HUES48 (cell line): Measurements from ENCODE around the gene FBN3.

Experiments
- H3K27ac ChIP-seq: one replicate; pipeline ENCODE4 v1.7.0; 2013; ENCODE audit warnings: low read depth, low read length, inconsistent platforms
- H3K27me3 ChIP-seq: 2 replicates; pipeline ENCODE4 v1.6.1; 2013; ENCODE audit warnings: mild to moderate bottlenecking, low read length; ENCODE audit not compliant: control insufficient read depth, insufficient read depth
- H3K36me3 ChIP-seq: 2 replicates; pipeline ENCODE4 v1.6.1; 2013; ENCODE audit warnings: low read length; ENCODE audit not compliant: control insufficient read depth, insufficient read depth
- H3K4me1 ChIP-seq: 2 replicates; pipeline ENCODE4 v1.6.1; 2013; ENCODE audit warnings: mild to moderate bottlenecking, low read length; ENCODE audit not compliant: control insufficient read depth, insufficient read depth
- H3K4me3 ChIP-seq: 2 replicates; pipeline ENCODE4 v1.5.1; 2013; ENCODE audit warnings: mild to moderate bottlenecking, low read depth, low read length
- H3K9ac ChIP-seq: 2 replicates; pipeline ENCODE4 v1.6.1; 2013; ENCODE audit warnings: mild to moderate bottlenecking, low read depth, low read length, moderate library complexity
- H3K9me3 ChIP-seq: 2 replicates; pipeline ENCODE4 v1.6.1; 2013; ENCODE audit warnings: low read length; ENCODE audit not compliant: control insufficient read depth, insufficient read depth

The FBN3 gene

DNA sequence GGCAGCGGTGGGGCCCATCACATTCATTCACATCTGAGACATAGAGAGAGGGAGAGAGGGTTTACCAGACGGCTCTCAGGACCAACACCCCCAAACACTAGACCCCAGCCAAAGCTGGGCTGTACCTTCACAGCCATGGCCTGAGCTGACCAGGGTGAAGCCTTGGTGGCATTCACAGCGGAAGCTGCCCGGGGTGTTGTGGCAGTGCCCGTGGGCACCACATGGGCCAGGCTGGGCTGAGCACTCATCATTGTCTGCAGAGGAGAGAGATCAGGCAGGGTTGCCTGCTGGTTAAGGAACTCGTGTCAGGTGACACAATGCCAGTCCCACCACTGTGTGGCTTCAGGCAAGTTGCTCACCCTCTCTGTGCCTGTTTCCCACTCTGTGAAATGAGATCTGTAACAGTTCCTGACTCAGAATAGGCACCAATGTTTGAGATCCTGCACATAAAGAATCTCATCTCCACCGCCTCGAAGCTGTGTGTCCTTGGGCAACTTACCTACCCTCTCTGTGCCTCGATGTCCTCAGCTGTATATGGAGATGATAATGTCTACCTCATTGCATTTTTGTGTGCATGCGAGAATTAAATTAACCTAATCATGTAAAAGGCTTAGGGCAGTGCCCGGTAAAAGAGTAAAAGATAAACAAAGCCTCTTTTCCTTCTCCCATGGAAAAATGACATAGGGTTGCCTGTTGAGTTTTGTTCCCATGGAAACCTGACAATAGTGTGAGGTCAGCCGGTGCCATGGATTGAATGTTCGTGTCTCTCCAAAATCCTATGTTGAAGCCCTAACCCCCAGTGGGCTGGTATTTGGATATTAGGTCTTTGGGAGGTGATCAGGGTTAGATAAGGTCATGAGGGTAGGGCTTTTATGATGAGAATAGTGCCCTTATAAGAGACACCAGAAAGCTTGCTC, 74.0 kb downstream of the FBN3 start:
- Histone ChIP-seq H3K9me3 (no peaks in the 10 kb centered on the region), H3K4me3 (no peak overlapping the region), H3K27me3 (no peaks in the 10 kb centered on the region), H3K27ac (no peak overlapping the region), H3K4me1 (no peaks in the 10 kb centered on the region), H3K9ac (no peak overlapping the region), H3K36me3 (peaks cover 24% of the 10 kb centered on the region)

DNA sequence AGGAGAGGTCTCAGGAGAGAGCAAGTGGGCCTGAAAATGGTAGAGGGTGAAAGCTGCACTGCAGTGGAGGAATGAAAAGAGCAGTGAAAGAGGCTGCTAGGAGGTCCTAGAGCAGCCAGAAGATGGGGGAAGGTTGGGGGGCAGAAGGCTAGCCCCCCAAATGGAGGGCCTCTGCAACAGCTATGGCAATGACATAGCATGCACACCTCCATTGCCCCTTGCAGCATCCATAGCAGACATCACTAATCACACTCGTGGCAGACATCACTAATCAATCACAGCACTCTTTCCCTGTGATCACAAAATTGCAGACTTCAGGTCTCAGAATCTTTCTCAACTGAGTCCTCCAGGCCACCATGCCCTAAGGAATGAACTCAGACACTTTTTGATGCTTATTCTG, 74.9 kb downstream of the FBN3 start:
- Histone ChIP-seq H3K4me1 (no peaks in the 10 kb centered on the region), H3K4me3 (no peak overlapping the region), H3K9me3 (0 out of 2 replicates have a peak, but pooled peaks cover 8% of the 10 kb centered on the region), H3K27ac (no peak overlapping the region), H3K27me3 (no peaks in the 10 kb centered on the region), H3K36me3 (peaks cover 21% of the 10 kb centered on the region), H3K9ac (no peak overlapping the region)

DNA sequence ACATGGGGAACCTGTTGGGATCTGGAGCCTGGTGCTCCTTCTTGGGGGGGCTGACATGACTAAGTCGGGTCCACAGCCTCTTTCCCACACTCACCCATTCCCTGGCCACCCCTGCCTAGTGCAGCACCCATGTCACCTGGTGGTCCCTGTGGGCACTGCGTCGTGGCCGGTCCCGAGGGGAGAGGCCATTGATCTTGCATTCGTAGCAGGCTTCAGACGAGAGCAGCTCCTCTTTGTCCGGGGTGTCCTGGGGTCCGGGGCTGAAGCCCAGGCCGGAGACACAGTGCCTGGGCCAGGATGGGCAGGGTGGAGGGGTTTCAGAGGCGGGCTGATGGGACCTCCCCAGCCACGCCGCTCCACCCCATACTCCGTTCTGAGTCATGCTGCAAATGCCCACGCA, 77.5 kb downstream of the FBN3 start:
- no peaks in the 10 kb centered on the region for H3K4me1 ChIP-seq
- H3K36me3 ChIP-seq, result peaks cover 21% of the 10 kb centered on the region
- no peak overlapping the region for H3K9ac ChIP-seq
- no peak overlapping the region for H3K4me3 ChIP-seq
- 0 out of 2 replicates have a peak, but pooled peaks cover 8% of the 10 kb centered on the region for H3K9me3 ChIP-seq
- no peaks in the 10 kb centered on the region for H3K27me3 ChIP-seq
- no peak overlapping the region for H3K27ac ChIP-seq

DNA sequence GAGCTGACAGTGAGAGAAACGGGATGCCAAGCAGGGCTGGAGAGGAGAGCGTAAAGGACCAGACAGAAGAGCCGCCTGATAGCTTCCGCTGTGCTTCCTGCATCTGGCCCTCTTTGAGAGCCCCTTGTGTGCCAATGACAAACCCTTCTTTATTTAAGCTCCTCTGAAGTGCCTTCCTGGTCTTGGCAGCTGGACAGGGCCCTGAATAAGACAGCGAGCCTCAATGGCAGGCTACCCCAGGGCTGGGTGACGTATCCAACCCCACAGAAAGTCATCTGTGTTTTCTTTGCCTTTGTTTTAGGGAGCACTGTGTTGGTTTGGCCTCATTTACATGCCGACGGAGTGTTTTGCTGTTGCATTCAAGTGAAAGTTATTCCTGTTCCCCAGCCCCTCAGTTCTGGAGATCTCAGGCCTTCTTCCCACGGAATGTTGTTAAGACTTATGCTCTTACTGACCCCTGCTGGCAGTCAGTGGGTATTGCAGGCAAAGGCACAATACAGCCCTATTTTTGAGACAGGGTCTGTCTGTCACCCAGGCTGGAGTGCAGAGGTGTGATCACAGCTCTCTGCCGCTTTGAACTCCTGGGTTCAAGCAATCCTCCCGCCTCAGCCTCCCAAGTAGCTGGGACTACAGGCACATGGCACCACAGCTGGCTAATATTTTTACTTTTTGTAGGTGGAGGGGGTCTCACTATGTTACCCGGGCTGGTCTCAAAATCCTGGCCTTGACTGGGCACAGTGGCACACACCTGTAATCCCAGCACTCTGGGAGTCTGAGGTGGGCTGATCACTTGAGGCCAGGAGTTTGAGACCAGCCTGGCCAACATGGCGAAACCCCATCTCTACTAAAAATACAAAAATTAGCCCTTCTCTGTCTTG, 80.1 kb downstream of the FBN3 start:
- Histone ChIP-seq H3K27me3 (no peaks in the 10 kb centered on the region), H3K9ac (no peak overlapping the region), H3K4me3 (no peak overlapping the region), H3K36me3 (peaks cover 6% of the 10 kb centered on the region), H3K4me1 (no peaks in the 10 kb centered on the region), H3K9me3 (0 out of 2 replicates have a peak, but pooled peaks cover 8% of the 10 kb centered on the region), H3K27ac (no peak overlapping the region)

DNA sequence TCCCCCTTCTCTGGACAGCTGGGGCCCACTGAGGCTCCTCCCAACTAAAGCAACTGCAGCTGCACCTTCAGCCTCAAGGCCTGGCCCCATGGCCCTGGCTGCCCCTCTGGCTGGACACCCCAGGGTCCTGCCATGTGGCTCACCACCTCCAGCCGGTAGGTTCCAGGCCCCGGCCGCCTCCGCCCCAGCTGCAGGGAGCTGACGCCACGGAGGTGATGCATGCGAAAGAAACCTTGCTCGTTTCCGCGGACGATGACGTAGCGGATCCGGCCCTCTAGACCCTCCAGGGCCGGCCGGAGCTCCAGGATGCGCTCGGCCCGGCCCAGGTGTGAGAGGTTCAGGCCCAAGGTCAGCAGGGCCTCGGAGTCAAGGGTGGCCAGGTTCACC, 83.5 kb downstream of the FBN3 start:
- H3K27me3 ChIP-seq, result no peaks in the 10 kb centered on the region
- no peaks in the 10 kb centered on the region for H3K4me1 ChIP-seq
- no peak overlapping the region for H3K9ac ChIP-seq
- no peak overlapping the region for H3K27ac ChIP-seq
- H3K4me3 ChIP-seq, result no peak overlapping the region
- no peaks in the 10 kb centered on the region; the same call in 1 of the 2 replicates for H3K36me3 ChIP-seq
- 0 out of 2 replicates have a peak, but pooled peaks cover 8% of the 10 kb centered on the region for H3K9me3 ChIP-seq

DNA sequence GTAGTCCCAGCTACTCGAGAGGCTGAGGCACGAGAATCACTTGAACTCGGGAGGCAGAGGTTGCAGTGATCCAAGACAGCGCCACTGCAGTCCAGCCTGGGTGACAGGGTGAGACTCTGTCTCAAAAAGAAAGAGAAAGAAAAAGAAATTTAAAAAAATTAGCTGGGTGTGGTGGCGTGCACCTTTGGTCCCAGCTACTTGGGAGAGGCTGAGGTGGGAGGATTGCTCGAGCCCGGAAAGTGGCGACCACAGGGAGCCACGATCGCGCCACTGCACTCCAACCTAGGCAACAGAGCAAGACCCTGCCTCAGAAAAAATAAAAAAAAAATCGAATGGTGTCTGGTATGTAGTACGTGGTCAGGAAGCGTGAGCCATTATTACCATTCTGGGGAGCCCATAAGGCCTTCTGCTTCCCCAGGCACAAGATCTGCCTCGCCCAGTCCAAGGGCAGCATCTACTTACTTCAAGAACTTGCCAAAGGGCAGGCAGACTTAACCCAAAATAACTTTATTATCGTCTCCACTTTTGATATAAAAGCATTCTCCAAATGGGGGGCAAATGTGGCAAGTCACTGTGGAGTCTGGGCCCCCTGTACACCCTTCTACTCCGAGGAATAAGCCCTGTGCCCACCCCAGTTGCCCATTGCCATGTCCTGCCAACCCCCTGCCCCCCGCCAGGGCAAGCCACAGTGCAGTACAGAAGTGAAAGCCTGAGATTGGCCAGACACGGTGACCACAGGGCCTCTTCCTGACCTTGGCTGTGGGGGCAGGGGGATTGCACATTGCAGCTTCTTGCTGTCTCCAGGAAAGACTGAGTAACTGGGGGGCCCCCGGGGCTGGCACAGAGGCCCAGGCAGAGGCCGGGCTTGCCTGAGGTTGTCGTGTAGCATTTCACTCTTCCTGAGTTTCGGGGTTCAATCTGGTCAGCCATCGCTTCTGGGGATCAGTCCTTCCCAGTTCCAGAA, 84.2 kb downstream of the FBN3 start:
- Histone ChIP-seq H3K36me3 (no peaks in the 10 kb centered on the region; the same call in 1 of the 2 replicates), H3K27me3 (no peaks in the 10 kb centered on the region), H3K9ac (no peak overlapping the region), H3K27ac (no peak overlapping the region), H3K4me3 (no peak overlapping the region), H3K9me3 (0 out of 2 replicates have a peak, but pooled peaks cover 7% of the 10 kb centered on the region), H3K4me1 (no peaks in the 10 kb centered on the region)

DNA sequence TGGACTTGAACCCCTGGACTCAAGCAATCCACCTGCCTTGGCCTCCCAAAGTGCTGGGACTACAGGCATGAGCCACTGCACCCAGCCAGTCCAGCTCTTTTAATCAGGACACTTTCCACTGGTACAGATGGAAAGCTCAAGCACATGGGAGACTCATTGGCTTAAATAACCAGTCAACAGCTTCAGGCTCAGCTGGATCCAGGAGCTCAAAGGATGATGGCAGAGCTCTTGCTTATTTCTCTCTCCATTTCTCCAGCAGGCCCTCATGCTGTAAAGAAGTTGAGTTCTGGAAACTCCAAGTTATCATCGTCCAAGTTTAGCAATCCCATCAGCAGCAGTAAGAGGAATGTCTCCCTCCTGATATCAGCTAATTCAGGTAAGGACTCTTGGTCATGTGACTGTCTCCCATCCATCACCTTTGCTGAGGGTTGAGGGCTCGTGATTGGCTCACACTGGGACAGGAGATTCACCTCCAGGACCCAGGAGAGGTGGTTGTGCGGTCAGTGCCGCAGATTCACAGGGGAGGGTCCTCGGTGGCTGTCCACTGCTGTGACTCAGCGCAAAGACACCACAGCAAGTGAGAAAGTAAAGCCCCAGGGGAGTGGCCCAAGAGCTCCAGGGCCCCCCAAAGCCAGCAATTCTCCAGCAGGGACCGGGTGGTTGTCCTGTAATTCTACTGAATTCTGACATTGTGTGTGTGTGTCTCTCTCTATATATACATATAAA, 91.7 kb downstream of the FBN3 start:
- Histone ChIP-seq H3K4me3 (no peak overlapping the region), H3K9me3 (no peaks in the 10 kb centered on the region), H3K36me3 (no peaks in the 10 kb centered on the region), H3K9ac (no peak overlapping the region), H3K4me1 (peaks cover 5% of the 10 kb centered on the region; the same call in 1 of the 2 replicates), H3K27ac (no peak overlapping the region), H3K27me3 (no peaks in the 10 kb centered on the region)

DNA sequence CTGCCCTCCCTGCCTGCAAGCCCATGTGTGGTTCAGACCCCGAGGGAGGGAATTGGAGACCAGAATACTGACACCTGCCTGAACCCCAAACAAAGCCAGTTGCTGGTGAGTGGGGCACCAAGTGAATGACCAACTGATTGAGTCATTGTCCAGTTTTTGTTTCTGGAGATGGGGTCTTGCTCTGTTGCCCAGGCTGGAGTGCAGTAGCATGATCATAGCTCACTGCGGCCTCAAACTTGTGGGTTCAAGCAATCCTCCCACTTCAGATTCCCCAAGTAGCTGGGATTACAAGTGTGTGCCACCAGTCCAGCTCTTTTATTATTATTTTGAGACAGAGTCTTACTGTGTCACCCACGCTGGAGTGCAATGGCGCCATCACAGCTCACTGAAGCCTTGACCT, 92.9 kb downstream of the FBN3 start:
- Histone ChIP-seq H3K36me3 (no peaks in the 10 kb centered on the region), H3K27ac (no peak overlapping the region), H3K27me3 (no peaks in the 10 kb centered on the region), H3K4me3 (no peak overlapping the region), H3K9ac (no peak overlapping the region), H3K9me3 (no peaks in the 10 kb centered on the region), H3K4me1 (peaks cover 5% of the 10 kb centered on the region; the same call in 1 of the 2 replicates)

DNA sequence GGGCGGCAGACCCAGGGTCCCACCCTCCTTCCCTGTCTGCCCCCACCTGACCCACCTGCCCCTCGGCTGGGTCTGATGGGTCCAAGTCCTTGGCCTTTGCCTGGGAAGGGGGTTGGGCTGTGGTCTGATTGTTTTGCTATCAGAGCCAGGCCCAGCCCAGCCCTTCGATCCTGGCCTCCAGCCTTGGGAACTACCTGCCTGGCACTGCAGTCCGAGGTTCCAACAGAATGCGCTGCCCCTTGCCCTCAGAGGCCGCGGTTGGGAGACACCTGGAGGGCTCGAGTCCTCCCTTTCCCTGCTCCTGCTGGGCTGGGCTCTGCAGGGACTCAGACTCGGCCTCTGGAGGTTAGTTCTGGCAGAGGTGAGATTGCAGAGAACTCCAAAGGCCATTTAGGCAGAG, 95.2 kb downstream of the FBN3 start:
- Histone ChIP-seq H3K27me3 (peaks cover 10% of the 10 kb centered on the region), H3K27ac (no peak overlapping the region), H3K4me1 (peaks cover 7% of the 10 kb centered on the region; the same call in 1 of the 2 replicates), H3K9ac (no peak overlapping the region), H3K9me3 (no peaks in the 10 kb centered on the region), H3K36me3 (no peaks in the 10 kb centered on the region), H3K4me3 (no peak overlapping the region)

DNA sequence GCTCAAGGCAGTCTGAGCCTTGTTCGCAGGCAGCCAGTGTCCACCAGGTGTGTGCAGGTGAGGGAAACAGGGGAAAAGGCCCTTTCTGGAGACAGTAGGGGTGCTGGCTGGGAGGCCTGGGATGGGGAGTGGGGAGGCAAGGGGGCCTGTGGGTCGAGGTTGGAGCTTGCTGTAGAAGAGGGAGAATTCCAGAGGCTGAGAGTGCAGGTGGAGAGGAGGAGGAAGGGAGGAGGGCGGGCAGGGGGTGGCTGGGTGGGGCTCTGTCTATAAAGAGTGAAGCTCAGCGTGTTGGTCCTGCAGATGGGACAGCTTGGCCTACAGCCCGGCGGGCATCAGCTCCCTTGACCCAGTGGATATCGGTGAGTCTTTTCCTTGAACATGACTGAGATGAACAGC, 96.9 kb downstream of the FBN3 start, which contains the start of gene CCL25:
CCL25 (plus strand) TSS at position 297 of the 396 bp plus-strand sequence. CDS start 290 bp downstream, outside the sequence.
- Histone ChIP-seq H3K9me3 (no peaks in the 10 kb centered on the region), H3K4me1 (peaks cover 7% of the 10 kb centered on the region; the same call in 1 of the 2 replicates), H3K4me3 (no peak within 1 kb of the TSS), H3K27me3 (peaks cover 13% of the 10 kb centered on the region), H3K36me3 (no peaks in the 10 kb centered on the region), H3K9ac (no peak within 1 kb of the TSS), H3K27ac (no peak within 1 kb of the TSS)
